Nephron progenitor cell (in vitro differentiated cells): Measurements from ENCODE around the gene MAP2K2.

Experiments
- DNase-seq: peaks from one replicate; pipeline ENCODE4 v3.0.0; 2021
- H3K27ac Mint-ChIP-seq: 2 replicates; pipeline ENCODE4 v1.8.0; 2021; ENCODE audit warnings: mild to moderate bottlenecking, moderate library complexity, mixed read lengths
- H3K27me3 Mint-ChIP-seq: 2 replicates; pipeline ENCODE4 v1.8.0; 2021; ENCODE audit warnings: mild to moderate bottlenecking, low read depth, mixed read lengths; ENCODE audit not compliant: poor library complexity
- H3K36me3 Mint-ChIP-seq: 2 replicates; pipeline ENCODE4 v1.8.0; 2021; ENCODE audit warnings: low read depth, mixed read lengths
- H3K4me1 Mint-ChIP-seq: 2 replicates; pipeline ENCODE4 v1.8.0; 2021; ENCODE audit warnings: mixed read lengths
- H3K4me3 Mint-ChIP-seq: 2 replicates; pipeline ENCODE4 v1.8.0; 2021; ENCODE audit warnings: mild to moderate bottlenecking, moderate library complexity, mixed read lengths
- H3K9me3 Mint-ChIP-seq: 2 replicates; pipeline ENCODE4 v1.8.0; 2021; ENCODE audit warnings: mild to moderate bottlenecking, moderate library complexity, mixed read lengths
- CTCF ChIP-seq: fragments of 200-600 bp; sonication (generic); IDR thresholded peaks from 2 replicates; pipeline ENCODE4 v1.5.0; 2021; ENCODE audit warnings: antibody characterized with exemption

The MAP2K2 gene

GRCh38 chr19:4066682-4067395 lies 57.1 kb downstream of the MAP2K2 start, which contains the start of gene ZBTB7A:
ZBTB7A (minus strand) TSS chr19:4066899; CDS start chr19:4055232, 11,667 bp downstream.
- peak; percentile 72 for DNase-seq
- no peaks in the 10 kb centered on the region for H3K36me3 Mint-ChIP-seq
- no peak for TF ChIP-seq CTCF
- H3K27ac Mint-ChIP-seq: no peak within 1 kb of the TSS
- H3K4me1 Mint-ChIP-seq: peaks cover 19% of the 10 kb centered on the region
- H3K27me3 Mint-ChIP-seq: peaks cover 37% of the 10 kb centered on the region
- H3K9me3 Mint-ChIP-seq: no peaks in the 10 kb centered on the region
- H3K4me3 Mint-ChIP-seq: peak within 1 kb of the TSS; percentile 73

DNA sequence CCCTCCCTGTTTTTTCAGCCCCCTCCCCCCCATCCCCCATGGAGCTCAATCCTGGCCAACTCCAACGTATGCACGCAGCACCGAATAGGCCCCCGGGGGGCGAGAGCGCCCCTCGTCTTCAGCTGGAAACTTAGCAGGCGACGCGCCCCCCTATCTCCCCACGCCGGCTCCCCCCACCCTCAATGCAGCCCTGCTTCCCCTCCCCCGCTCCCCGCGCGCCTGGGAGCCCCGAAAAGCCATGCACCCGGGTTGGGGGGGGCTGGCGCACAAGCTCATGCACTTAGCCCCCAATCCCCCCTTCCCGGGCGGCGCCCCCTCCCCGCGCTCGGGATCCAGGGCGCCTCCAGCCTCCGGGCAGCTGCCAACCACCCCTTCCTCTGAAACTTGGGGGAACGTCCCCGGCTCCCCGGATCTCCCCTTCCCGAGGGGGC lies 57.7 kb downstream of the MAP2K2 start:
- peaks cover 19% of the 10 kb centered on the region for H3K4me1 Mint-ChIP-seq
- H3K9me3 Mint-ChIP-seq: no peaks in the 10 kb centered on the region
- H3K4me3 Mint-ChIP-seq: peak overlapping the region; percentile 70
- peaks cover 33% of the 10 kb centered on the region for H3K27me3 Mint-ChIP-seq
- TF ChIP-seq CTCF: no peak
- peak; percentile 51 for DNase-seq
- H3K36me3 Mint-ChIP-seq: no peaks in the 10 kb centered on the region
- no peak overlapping the region for H3K27ac Mint-ChIP-seq

- no peak for TF ChIP-seq CTCF
- DNase-seq: peak; percentile 97
- H3K27ac Mint-ChIP-seq: no peak overlapping the region
- H3K9me3 Mint-ChIP-seq: no peaks in the 10 kb centered on the region
- H3K27me3 Mint-ChIP-seq: peaks cover 28% of the 10 kb centered on the region
- H3K4me1 Mint-ChIP-seq: peaks cover 19% of the 10 kb centered on the region
- no peaks in the 10 kb centered on the region for H3K36me3 Mint-ChIP-seq
- H3K4me3 Mint-ChIP-seq: peak overlapping the region; percentile 70
Measured at GRCh38 chr19:4065430-4066175, 58.3 kb downstream of the MAP2K2 start.

GRCh38 chr19:4064496-4065260 lies 59.2 kb downstream of the MAP2K2 start:
- H3K4me1 Mint-ChIP-seq: peaks cover 19% of the 10 kb centered on the region
- no peak for TF ChIP-seq CTCF
- peak; percentile 58 for DNase-seq
- H3K9me3 Mint-ChIP-seq: no peaks in the 10 kb centered on the region
- H3K27ac Mint-ChIP-seq: no peak overlapping the region
- H3K27me3 Mint-ChIP-seq: peaks cover 21% of the 10 kb centered on the region
- peak overlapping the region; percentile 85 for H3K4me3 Mint-ChIP-seq
- no peaks in the 10 kb centered on the region for H3K36me3 Mint-ChIP-seq

DNA sequence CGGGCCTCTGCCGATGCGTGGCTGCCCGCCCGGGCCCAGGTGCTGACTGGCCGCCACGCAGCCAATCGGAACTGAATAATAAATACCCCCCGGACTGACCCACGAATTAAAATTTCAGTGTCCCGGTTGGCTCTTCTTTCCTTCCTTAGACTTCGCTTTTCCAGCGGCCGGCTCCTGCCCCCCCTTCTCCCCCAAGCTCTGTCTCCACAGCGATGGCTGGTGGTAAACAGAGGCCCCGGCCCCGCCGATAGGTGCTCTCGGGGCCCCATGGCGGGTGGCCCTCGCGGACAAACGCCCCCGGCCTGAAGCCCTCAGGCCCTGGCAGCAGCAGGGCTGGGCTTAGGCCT lies 59.8 kb downstream of the MAP2K2 start:
- Mint-ChIP-seq H3K4me1 (peaks cover 19% of the 10 kb centered on the region), H3K9me3 (no peaks in the 10 kb centered on the region), H3K27me3 (peaks cover 15% of the 10 kb centered on the region), H3K36me3 (no peaks in the 10 kb centered on the region), H3K4me3 (peak overlapping the region; percentile 85), H3K27ac (no peak overlapping the region)
- peak; percentile 37 for DNase-seq
- no peak for TF ChIP-seq CTCF
